SHP77 treated with DMSO at 0.1 percent for 48 hours (cell line): ENCODE data around the gene NOP10.

Experiments
- DNase-seq: peaks from one replicate; lab custom pipeline; 2025; lab: John Stamatoyannopoulos, UW

NOP10 gene

GRCh38 chr15:34331809-34332208 is 11.1 kb downstream of the NOP10 start:
- no peak for DNase-seq

GRCh38 chr15:34330279-34330678 is 12.7 kb downstream of the NOP10 start:
- DNase-seq, result no peak

- DNase-seq, result no peak
Observed at GRCh38 chr15:34329006-34329405, 13.9 kb downstream of the NOP10 start.

- DNase-seq, result no peak
Observed at GRCh38 chr15:34327906-34328305, 15.0 kb downstream of the NOP10 start.

GRCh38 chr15:34325368-34325767 is 17.6 kb downstream of the NOP10 start:
- no peak for DNase-seq

GRCh38 chr15:34324933-34325332 is 18.0 kb downstream of the NOP10 start:
- DNase-seq, result no peak

- DNase-seq, result no peak
Observed at GRCh38 chr15:34323217-34323616, 19.7 kb downstream of the NOP10 start.

GRCh38 chr15:34318277-34319079 is 24.5 kb downstream of the NOP10 start:
- DNase-seq, result peak; percentile 6

GRCh38 chr15:34314491-34315490 is 28.1 kb downstream of the NOP10 start:
- no peak for DNase-seq

GRCh38 chr15:34311563-34311962 is 31.4 kb downstream of the NOP10 start:
- DNase-seq, result no peak

GRCh38 chr15:34304613-34305012 is 38.3 kb downstream of the NOP10 start:
- DNase-seq, result no peak

- no peak for DNase-seq
Observed at GRCh38 chr15:34301058-34301457, 41.9 kb downstream of the NOP10 start.

- no peak for DNase-seq
Observed at GRCh38 chr15:34297059-34297458, 45.9 kb downstream of the NOP10 start.

GRCh38 chr15:34292621-34293020 is 50.3 kb downstream of the NOP10 start:
- no peak for DNase-seq
